Neuronal stem cell (in vitro differentiated cells): Measurements from ENCODE around the gene NASP.
"Not testable (repeated sequence)": the region's sequence is repeated elsewhere in the genome, so short reads cannot be mapped to it uniquely, and the experiment has no call there.

Experiments
- DNase-seq: peaks from one replicate; pipeline ENCODE4 v3.0.0-alpha.2; 2013; ENCODE audit warnings: low spot score
- H2AFZ ChIP-seq: one replicate; pipeline ENCODE4 v1.6.1; 2013; ENCODE audit warnings: mild to moderate bottlenecking, low read length, inconsistent platforms
- H2AK5ac ChIP-seq: 2 replicates; pipeline ENCODE4 v1.6.1; 2013; ENCODE audit warnings: low read depth, mild to moderate bottlenecking, inconsistent platforms, low read length, moderate library complexity, mixed read lengths
- H2BK120ac ChIP-seq: 2 replicates; pipeline ENCODE4 v1.6.1; 2013; ENCODE audit warnings: low read depth, mild to moderate bottlenecking, inconsistent platforms, low read length, moderate library complexity, mixed read lengths
- H2BK12ac ChIP-seq: one replicate; pipeline ENCODE4 v1.6.1; 2013; ENCODE audit warnings: low read length, inconsistent platforms
- H2BK15ac ChIP-seq: 2 replicates; pipeline ENCODE4 v1.6.1; 2013; ENCODE audit warnings: mild to moderate bottlenecking, low read length, inconsistent platforms, mixed read lengths
- H2BK5ac ChIP-seq: one replicate; pipeline ENCODE4 v1.6.1; 2013; ENCODE audit warnings: inconsistent platforms, mild to moderate bottlenecking, low read length, moderate library complexity
- H3K14ac ChIP-seq: one replicate; pipeline ENCODE4 v1.6.1; 2013; ENCODE audit warnings: low read length, inconsistent platforms
- H3K18ac ChIP-seq: 2 replicates; pipeline ENCODE4 v1.6.1; 2013; ENCODE audit warnings: low read length, inconsistent platforms
- H3K23ac ChIP-seq: 2 replicates; pipeline ENCODE4 v1.6.1; 2013; ENCODE audit warnings: low read depth, mild to moderate bottlenecking, mixed read lengths, low read length, inconsistent platforms; ENCODE audit not compliant: poor library complexity
- H3K27ac ChIP-seq: replicated peaks from 3 replicates; pipeline ENCODE4 v1.5.1; 2013; ENCODE audit warnings: low read length, inconsistent platforms
- H3K27me3 ChIP-seq, 3 experiments: 2 replicates each; pipeline ENCODE4 v1.6.1; 2013; ENCODE audit warnings: low read length in 3 of 3, mild to moderate bottlenecking in 2 of 3, inconsistent platforms in 1 of 3, low read depth in 1 of 3, mixed read lengths in 1 of 3, moderate library complexity in 1 of 3; ENCODE audit not compliant: control insufficient read depth in 3 of 3, insufficient read depth in 3 of 3
- H3K36me3 ChIP-seq, 2 donors: replicated peaks in 1 of 2; 2 replicates each; pipeline ENCODE4 v1.6.1; 2013; ENCODE audit warnings: low read length in 2 of 2; ENCODE audit not compliant: control insufficient read depth in 2 of 2, insufficient read depth in 2 of 2
- H3K4ac ChIP-seq: 2 replicates; pipeline ENCODE4 v1.6.1; 2013; ENCODE audit warnings: inconsistent platforms, mild to moderate bottlenecking, low read length, moderate library complexity
- H3K4me1 ChIP-seq, 2 donors: 1 replicate in 1 of 2; 2 replicates in 1 of 2; pipeline ENCODE4 v1.6.1; 2013; ENCODE audit warnings: low read length in 2 of 2, low read depth in 1 of 2; ENCODE audit not compliant: control insufficient read depth in 2 of 2, insufficient read depth in 1 of 2
- H3K4me2 ChIP-seq: one replicate; pipeline ENCODE4 v1.6.1; 2013; ENCODE audit warnings: mild to moderate bottlenecking, low read length, inconsistent platforms; ENCODE audit not compliant: insufficient read depth, poor library complexity, severe bottlenecking
- H3K4me3 ChIP-seq, 2 donors: 2 replicates each; pipeline ENCODE4 v1.5.1; 2013; ENCODE audit warnings: low read length in 2 of 2, mild to moderate bottlenecking in 2 of 2, inconsistent platforms in 1 of 2, moderate library complexity in 1 of 2
- H3K79me1 ChIP-seq: one replicate; pipeline ENCODE4 v1.6.1; 2013; ENCODE audit warnings: low read depth, mild to moderate bottlenecking, inconsistent platforms, low read length, moderate library complexity
- H3K9ac ChIP-seq: one replicate; pipeline ENCODE4 v1.6.1; 2013; ENCODE audit warnings: mild to moderate bottlenecking, low read depth, low read length, inconsistent platforms; ENCODE audit not compliant: poor library complexity
- H3K9me3 ChIP-seq, 2 donors: replicated peaks in 1 of 2; 2 replicates each; pipeline versions ENCODE3 to v1.6.1; 2013; ENCODE audit warnings: low read length in 2 of 2, mild to moderate bottlenecking in 2 of 2, inconsistent platforms in 1 of 2, low read depth in 1 of 2, mixed read lengths in 1 of 2, moderate library complexity in 1 of 2; ENCODE audit not compliant: control insufficient read depth in 2 of 2, insufficient read depth in 1 of 2
- H4K8ac ChIP-seq: one replicate; pipeline ENCODE4 v1.6.1; 2013; ENCODE audit warnings: low read depth, mild to moderate bottlenecking, inconsistent platforms, low read length, moderate library complexity
- H4K91ac ChIP-seq: one replicate; pipeline ENCODE4 v1.6.1; 2013; ENCODE audit warnings: low read length, low read depth, mild to moderate bottlenecking, inconsistent platforms; ENCODE audit not compliant: poor library complexity
- WGBS, 2 donors: extraction: QIAGEN DNeasy Blood & Tissue Kit; methylation state at CpG; one replicate each; pipeline ENCODE4 v1.1.7; 2013; ENCODE audit warnings: missing lambda C conversion rate in 2 of 2, mixed read lengths in 1 of 2; ENCODE audit not compliant: insufficient read length in 2 of 2, insufficient replicate concordance in 1 of 2; ENCODE audit errors: extremely low coverage in 2 of 2; 5-methylcytosine and 5-hydroxymethylcytosine counted together

NASP gene

GRCh38 chr1:45586769-45587168, 2.9 kb downstream of the NASP start:
- Histone ChIP-seq H3K4me1 (peaks cover 2 to 10% of the 10 kb centered on the region in 2 donors), H2BK15ac (no peak overlapping the region), H2BK5ac (no peak overlapping the region), H3K27ac (no peak overlapping the region), H2AFZ (no peak overlapping the region), H2BK120ac (no peak overlapping the region), H2AK5ac (no peak overlapping the region), H4K91ac (no peak overlapping the region), H3K23ac (no peak overlapping the region), H3K4me2 (no peak overlapping the region), H3K18ac (no peak overlapping the region), H2BK12ac (no peak overlapping the region), H3K9me3 (no peaks in the 10 kb centered on the region), H3K14ac (no peak overlapping the region), H3K4me3 (no peak overlapping the region), H4K8ac (no peak overlapping the region), H3K27me3 (no peaks in the 10 kb centered on the region), H3K79me1 (peaks cover 7% of the 10 kb centered on the region), H3K4ac (no peak overlapping the region), H3K9ac (no peak overlapping the region), H3K36me3 (peaks cover 5 to 62% of the 10 kb centered on the region in 2 donors)
- no CpG with 5 or more reads among the region's 4 CpGs for WGBS, 2 donors
- no peak for DNase-seq

GRCh38 chr1:45589861-45590260, 6.0 kb downstream of the NASP start:
- no peak overlapping the region for H3K14ac ChIP-seq
- peaks cover 2 to 10% of the 10 kb centered on the region in 2 donors for H3K4me1 ChIP-seq
- no peak overlapping the region for H3K23ac ChIP-seq
- H2BK5ac ChIP-seq: no peak overlapping the region
- WGBS, 2 donors: no CpG with 5 or more reads among the region's 1 CpG
- H4K8ac ChIP-seq: no peak overlapping the region
- peaks cover 13 to 92% of the 10 kb centered on the region in 2 donors for H3K36me3 ChIP-seq
- H3K4me2 ChIP-seq: no peak overlapping the region
- no peak overlapping the region for H3K18ac ChIP-seq
- DNase-seq: no peak
- no peak overlapping the region for H3K4ac ChIP-seq
- H4K91ac ChIP-seq: no peak overlapping the region
- no peak overlapping the region for H3K4me3 ChIP-seq
- H2AK5ac ChIP-seq: no peak overlapping the region
- H2BK12ac ChIP-seq: no peak overlapping the region
- H2BK120ac ChIP-seq: no peak overlapping the region
- no peak overlapping the region for H3K27ac ChIP-seq
- no peak overlapping the region for H2AFZ ChIP-seq
- no peak overlapping the region for H2BK15ac ChIP-seq
- peaks cover 7% of the 10 kb centered on the region for H3K79me1 ChIP-seq
- H3K9me3 ChIP-seq: no peaks in the 10 kb centered on the region
- no peaks in the 10 kb centered on the region for H3K27me3 ChIP-seq
- no peak overlapping the region for H3K9ac ChIP-seq

GRCh38 chr1:45594412-45594811, 10.6 kb downstream of the NASP start:
- Histone ChIP-seq H3K4me2 (no peak overlapping the region), H3K14ac (no peak overlapping the region), H2BK12ac (no peak overlapping the region), H3K79me1 (peaks cover 6% of the 10 kb centered on the region), H2AFZ (no peak overlapping the region), H3K4me1 (peaks cover 0 to 2% of the 10 kb centered on the region in 2 donors), H3K9me3 (no peaks in the 10 kb centered on the region), H3K4me3 (no peak overlapping the region), H3K27ac (no peak overlapping the region), H3K27me3 (no peaks in the 10 kb centered on the region), H2AK5ac (no peak overlapping the region), H3K36me3 (peaks cover 18 to 98% of the 10 kb centered on the region in 2 donors), H3K23ac (no peak overlapping the region), H3K4ac (no peak overlapping the region), H2BK15ac (no peak overlapping the region), H3K18ac (no peak overlapping the region), H4K91ac (no peak overlapping the region), H2BK5ac (no peak overlapping the region), H4K8ac (no peak overlapping the region), H3K9ac (peak overlapping the region; percentile 4), H2BK120ac (no peak overlapping the region)
- WGBS, 2 donors: no CpG with 5 or more reads among the region's 4 CpGs
- DNase-seq: no peak

- not testable (repeated sequence) for H3K18ac ChIP-seq, H3K79me1 ChIP-seq
Observed at GRCh38 chr1:45596765-45597164, 12.9 kb downstream of the NASP start.

More at GRCh38 chr1:45596765-45597164, 12.9 kb downstream of the NASP start:
- H3K4me3 ChIP-seq, H2BK12ac ChIP-seq, H3K4me2 ChIP-seq, H3K27me3 ChIP-seq, H2BK15ac ChIP-seq, H3K9ac ChIP-seq, H3K23ac ChIP-seq, H4K91ac ChIP-seq, H2AK5ac ChIP-seq, DNase-seq, H3K27ac ChIP-seq, H3K9me3 ChIP-seq, H3K14ac ChIP-seq, H2AFZ ChIP-seq, H4K8ac ChIP-seq, H2BK120ac ChIP-seq, H3K4ac ChIP-seq, H2BK5ac ChIP-seq, H3K4me1 ChIP-seq: not testable (repeated sequence)
- no CpG with 5 or more reads among the region's 8 CpGs for WGBS, 2 donors
- H3K36me3 ChIP-seq: peaks cover 15 to 98% of the 10 kb centered on the region in 2 donors
